ENCODE results near the gene FAM151A. TPM values are rescaled to one million over a fixed set of nuclear protein-coding genes. Genes with fewer than 3 reads are reported as not detected.

FAM151A gene
- polyA plus RNA-seq, 3 donors, result not detected

DNA sequence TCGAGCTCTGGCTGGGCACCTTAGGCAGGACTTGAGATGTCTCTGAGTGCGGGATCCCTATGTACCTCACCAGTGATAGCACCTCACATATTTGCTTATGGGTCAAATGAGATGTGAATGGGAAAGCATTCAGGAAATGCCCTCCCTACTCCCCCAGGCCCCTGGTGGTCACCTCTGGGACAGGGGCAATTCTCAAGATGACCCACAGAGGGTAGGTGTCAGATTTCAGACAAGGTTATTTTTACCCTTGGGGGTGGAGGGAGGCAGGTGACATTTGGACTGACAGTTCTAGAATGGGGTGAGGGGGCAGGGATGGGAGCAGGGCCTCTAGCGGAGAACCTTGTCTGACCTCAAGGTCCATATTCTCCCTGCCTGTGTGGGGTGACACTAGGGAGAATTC is 48.2 kb downstream of the FAM151A start:
- Mint-ChIP-seq H3K9me3 (no peaks in the 10 kb centered on the region), H3K36me3 (peaks cover 0 to 2% of the 10 kb centered on the region in 2 donors), H3K27me3 (ENCODE audit: low read depth in 3 of 3) (peaks cover 0 to 3% (median 0%) of the 10 kb centered on the region in 3 donors), H3K27ac (peak overlapping the region in 1 of 7 donors; percentile 36), H3K4me3 (no peak overlapping the region), H3K4me1 (peaks cover 20% of the 10 kb centered on the region)
- Histone ChIP-seq H3K4me1 (ENCODE audit: control insufficient read depth in 1 of 2, insufficient read depth in 2 of 2, low read length in 2 of 2) (peaks cover 11 to 14% of the 10 kb centered on the region in 2 donors), H3K4me2 (replicated peaks; ENCODE audit: extremely low read depth, low read length, poor library complexity, severe bottlenecking) (no peak overlapping the region), H3K9ac (ENCODE audit: insufficient read depth, low read length, poor library complexity, severe bottlenecking) (no peak overlapping the region), H3K36me3 (replicated peaks in 1 of 2; ENCODE audit: control insufficient read depth in 1 of 2, insufficient read depth in 2 of 2, low read length in 2 of 2) (no peaks in the 10 kb centered on the region), H3K27ac (ENCODE audit: low read depth in 1 of 2, low read length in 2 of 2) (no peak overlapping the region), H2AFZ (ENCODE audit: insufficient read depth, low read depth, low read length, poor library complexity, severe bottlenecking) (no peak overlapping the region), H3K9me3 (replicated peaks in 1 of 2; ENCODE audit: control insufficient read depth in 1 of 2, insufficient read depth in 1 of 2, low read length in 2 of 2) (no peaks in the 10 kb centered on the region), H3K79me2 (ENCODE audit: insufficient read depth, low read length) (no peaks in the 10 kb centered on the region), H3K4me3 (replicated peaks in 1 of 3; ENCODE audit: low read depth in 2 of 3, low read length in 3 of 3) (no peak overlapping the region), H3K27me3 (ENCODE audit: control insufficient read depth in 2 of 2, insufficient read depth in 2 of 2, low read length in 2 of 2) (no peaks in the 10 kb centered on the region), H4K20me1 (ENCODE audit: insufficient read depth, low read length) (no peaks in the 10 kb centered on the region)
- TF ChIP-seq, protein P1, sequence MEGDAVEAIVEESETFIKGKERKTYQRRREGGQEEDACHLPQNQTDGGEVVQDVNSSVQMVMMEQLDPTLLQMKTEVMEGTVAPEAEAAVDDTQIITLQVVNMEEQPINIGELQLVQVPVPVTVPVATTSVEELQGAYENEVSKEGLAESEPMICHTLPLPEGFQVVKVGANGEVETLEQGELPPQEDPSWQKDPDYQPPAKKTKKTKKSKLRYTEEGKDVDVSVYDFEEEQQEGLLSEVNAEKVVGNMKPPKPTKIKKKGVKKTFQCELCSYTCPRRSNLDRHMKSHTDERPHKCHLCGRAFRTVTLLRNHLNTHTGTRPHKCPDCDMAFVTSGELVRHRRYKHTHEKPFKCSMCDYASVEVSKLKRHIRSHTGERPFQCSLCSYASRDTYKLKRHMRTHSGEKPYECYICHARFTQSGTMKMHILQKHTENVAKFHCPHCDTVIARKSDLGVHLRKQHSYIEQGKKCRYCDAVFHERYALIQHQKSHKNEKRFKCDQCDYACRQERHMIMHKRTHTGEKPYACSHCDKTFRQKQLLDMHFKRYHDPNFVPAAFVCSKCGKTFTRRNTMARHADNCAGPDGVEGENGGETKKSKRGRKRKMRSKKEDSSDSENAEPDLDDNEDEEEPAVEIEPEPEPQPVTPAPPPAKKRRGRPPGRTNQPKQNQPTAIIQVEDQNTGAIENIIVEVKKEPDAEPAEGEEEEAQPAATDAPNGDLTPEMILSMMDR (IDR thresholded peaks at IDR 0.05), result no peak
- no peak for DNase-seq
- WGBS (ENCODE audit: insufficient coverage), result 93% methylated on average over 1 of the region's 3 CpGs
- intact Hi-C loops (cut with micrococcal nuclease), result no loop called here

DNA sequence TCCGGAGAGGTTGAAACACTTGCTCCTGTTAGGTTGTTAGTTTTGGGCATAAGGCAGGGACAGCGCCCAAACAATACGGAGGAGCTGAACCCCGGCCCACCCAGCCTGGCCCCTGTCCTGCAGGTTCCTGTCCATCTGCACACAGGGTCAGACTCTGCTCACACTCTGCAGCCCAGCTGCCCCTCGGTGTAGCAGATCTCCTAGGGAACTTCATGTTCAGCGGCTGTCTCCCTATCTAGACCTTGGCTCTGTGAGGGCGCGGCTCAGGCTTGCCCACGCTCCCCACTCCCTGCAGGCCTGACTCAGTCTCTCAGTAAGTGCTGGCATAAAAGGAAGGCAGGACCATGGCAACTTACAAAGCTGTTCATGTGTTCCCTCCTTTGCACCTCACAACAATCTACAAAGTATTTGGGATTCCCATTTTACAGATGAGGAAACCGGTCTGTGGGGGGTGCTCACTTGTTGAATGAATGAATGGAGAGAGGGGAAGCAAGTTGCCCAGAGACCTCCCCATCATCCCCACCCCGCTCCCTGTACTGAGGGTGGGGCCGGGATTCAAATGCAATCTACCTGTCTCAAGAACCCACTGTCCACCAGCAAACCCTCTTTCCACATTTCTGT is 49.1 kb downstream of the FAM151A start:
- Histone ChIP-seq H4K20me1 (ENCODE audit: insufficient read depth, low read length) (no peaks in the 10 kb centered on the region), H3K4me1 (ENCODE audit: control insufficient read depth in 1 of 2, insufficient read depth in 2 of 2, low read length in 2 of 2) (peaks cover 11 to 14% of the 10 kb centered on the region in 2 donors), H3K27ac (ENCODE audit: low read depth in 1 of 2, low read length in 2 of 2) (no peak overlapping the region), H3K27me3 (ENCODE audit: control insufficient read depth in 2 of 2, insufficient read depth in 2 of 2, low read length in 2 of 2) (no peaks in the 10 kb centered on the region), H3K9me3 (replicated peaks in 1 of 2; ENCODE audit: control insufficient read depth in 1 of 2, insufficient read depth in 1 of 2, low read length in 2 of 2) (no peaks in the 10 kb centered on the region), H3K9ac (ENCODE audit: insufficient read depth, low read length, poor library complexity, severe bottlenecking) (no peak overlapping the region), H2AFZ (ENCODE audit: insufficient read depth, low read depth, low read length, poor library complexity, severe bottlenecking) (no peak overlapping the region), H3K36me3 (replicated peaks in 1 of 2; ENCODE audit: control insufficient read depth in 1 of 2, insufficient read depth in 2 of 2, low read length in 2 of 2) (no peaks in the 10 kb centered on the region), H3K4me2 (replicated peaks; ENCODE audit: extremely low read depth, low read length, poor library complexity, severe bottlenecking) (no peak overlapping the region), H3K4me3 (replicated peaks in 1 of 3; ENCODE audit: low read depth in 2 of 3, low read length in 3 of 3) (no peak overlapping the region), H3K79me2 (ENCODE audit: insufficient read depth, low read length) (no peaks in the 10 kb centered on the region)
- WGBS (ENCODE audit: insufficient coverage), result 95% methylated on average over 5 of the region's 12 CpGs
- Mint-ChIP-seq H3K27ac (no peak overlapping the region), H3K4me3 (no peak overlapping the region), H3K4me1 (peaks cover 20% of the 10 kb centered on the region), H3K9me3 (no peaks in the 10 kb centered on the region), H3K27me3 (ENCODE audit: low read depth in 3 of 3) (peaks cover 0 to 3% (median 0%) of the 10 kb centered on the region in 3 donors), H3K36me3 (peaks cover 0 to 2% of the 10 kb centered on the region in 2 donors)
- no peak for DNase-seq
- intact Hi-C loops (cut with micrococcal nuclease), result no loop called here
- TF ChIP-seq, protein P1 (IDR thresholded peaks at IDR 0.05), result no peak
